HG02840 (cell line): ENCODE measurements around the gene SLC43A3.
"Not testable (repeated sequence)": the region's sequence is repeated elsewhere in the genome, so short reads cannot be mapped to it uniquely, and the experiment has no call there.

ENCODE experiments used
- ATAC-seq: cut with Tn5 transposase; IDR thresholded peaks from one replicate; pipeline ENCODE4 v1.9.1; 2021; ENCODE audit warnings: mild to moderate bottlenecking, moderate library complexity, moderate number of reproducible peaks; ENCODE audit not compliant: unreplicated experiment, low FRiP score

SLC43A3 gene

DNA sequence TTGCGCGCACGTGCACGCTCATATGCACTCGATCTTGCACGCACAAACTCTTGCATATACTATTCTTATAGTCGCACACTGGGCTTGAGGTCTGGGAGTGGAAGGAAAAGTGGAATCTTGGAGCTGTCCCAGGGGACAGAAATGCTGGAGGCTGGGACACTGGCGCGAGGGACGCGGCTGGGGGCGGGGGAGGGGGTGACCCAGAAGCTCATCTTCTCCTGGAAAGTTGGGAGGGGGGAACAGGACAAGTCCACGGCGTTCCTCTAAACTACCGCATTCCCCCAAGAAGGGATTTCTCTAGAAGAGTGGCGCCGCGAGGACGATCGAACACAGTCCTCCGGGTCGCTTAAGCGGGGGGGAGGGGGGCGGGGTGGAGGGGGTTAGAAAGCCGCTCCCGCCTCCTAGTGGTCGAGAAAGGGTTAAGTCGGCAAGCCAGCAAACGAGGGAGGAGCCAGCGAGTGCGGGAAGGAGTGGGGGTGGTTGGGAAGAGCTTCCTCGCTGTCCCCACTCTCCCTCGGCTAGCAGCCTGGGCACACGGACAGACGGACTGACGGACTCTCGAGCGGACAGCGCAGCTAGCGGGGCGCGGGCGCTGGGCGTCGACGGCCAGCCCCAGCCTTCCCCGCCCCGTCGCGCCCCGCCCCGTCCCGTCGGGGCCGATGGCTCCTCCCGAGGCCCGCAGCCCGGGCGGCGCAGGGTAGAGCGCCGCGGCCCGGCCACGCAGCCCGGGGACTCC is 33.3 kb upstream of the SLC43A3 start, which contains the start of gene RTN4RL2:
RTN4RL2 (plus strand) TSS at position 507 of the 736 bp plus-strand sequence. CDS start 338 bp downstream, outside the sequence.
- no peak for ATAC-seq

DNA sequence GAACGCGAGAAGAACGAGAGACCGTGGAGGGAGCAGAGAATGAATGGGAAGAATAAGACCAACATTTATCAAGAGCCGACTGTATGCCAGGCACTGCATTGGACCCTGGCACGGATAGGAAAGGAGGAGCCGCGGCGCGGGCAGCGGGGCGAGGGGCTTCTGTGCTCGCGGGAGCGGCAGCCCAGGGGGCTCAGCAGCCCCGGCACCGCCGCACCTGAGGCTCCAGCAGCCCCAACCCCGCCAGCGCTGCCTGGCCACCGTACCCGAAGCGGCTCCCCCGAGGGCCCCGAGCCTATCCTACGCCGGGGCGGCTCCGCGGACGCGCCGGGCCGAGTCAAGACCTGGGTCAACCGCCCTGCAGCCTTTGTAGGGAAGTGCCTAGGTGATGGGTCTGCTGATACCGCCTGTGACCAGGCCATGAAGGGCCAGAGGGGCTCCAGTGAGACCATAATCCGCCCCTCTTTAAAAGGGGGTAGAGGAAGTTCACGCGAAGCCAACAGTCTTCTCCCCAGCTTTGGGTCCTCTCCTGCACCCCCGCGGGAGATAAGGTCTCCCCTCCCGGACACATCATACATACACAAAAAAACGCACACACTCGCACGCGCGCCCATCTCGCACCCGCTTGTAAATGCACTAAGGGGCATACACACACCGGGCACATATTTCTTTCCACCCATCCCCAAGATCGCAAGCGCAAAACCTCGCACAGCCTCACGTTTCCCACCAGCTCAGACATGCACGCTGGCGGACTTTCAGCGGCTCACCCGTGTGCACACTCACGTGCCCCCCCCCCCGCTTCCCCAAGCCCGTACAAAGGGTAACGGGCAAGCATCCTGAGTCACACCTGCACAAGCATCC is 32.5 kb upstream of the SLC43A3 start:
- ATAC-seq: no peak

DNA sequence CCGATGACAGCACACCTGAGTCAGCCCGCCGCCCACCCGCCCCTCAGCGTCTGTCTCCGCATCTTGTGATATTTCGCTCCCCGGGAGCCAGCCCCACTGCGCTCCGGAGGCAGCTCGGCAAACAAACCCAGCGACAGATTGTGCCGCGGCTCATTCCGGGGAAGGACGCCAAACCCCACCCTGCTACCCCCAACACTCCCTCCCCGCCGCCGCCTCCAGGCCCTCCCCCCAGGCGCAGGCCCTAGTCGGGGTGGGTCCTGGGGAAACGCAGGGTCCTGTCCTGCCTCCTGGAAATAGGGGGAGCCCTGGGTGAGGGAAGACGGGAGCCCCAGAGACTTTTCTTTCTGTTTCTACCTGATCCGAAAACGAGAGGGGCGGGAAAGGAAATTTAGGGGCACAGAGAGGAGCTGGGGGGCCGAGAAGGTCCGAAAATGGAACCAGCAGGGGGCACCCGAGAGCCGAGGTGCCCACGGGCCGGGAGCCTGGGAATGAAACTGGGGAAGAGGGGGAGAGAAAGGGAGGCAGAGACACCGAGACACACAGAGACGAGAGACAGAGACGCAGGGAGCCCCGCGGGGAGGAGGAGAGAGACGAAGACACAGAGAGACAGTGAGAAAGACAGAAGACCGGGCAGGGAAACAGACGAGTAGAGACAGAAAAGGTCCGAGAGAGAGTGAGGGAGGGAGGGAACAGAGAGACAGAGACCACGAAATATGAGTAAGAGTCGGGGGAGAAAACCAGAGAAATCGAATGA is 31.7 kb upstream of the SLC43A3 start:
- no peak for ATAC-seq

DNA sequence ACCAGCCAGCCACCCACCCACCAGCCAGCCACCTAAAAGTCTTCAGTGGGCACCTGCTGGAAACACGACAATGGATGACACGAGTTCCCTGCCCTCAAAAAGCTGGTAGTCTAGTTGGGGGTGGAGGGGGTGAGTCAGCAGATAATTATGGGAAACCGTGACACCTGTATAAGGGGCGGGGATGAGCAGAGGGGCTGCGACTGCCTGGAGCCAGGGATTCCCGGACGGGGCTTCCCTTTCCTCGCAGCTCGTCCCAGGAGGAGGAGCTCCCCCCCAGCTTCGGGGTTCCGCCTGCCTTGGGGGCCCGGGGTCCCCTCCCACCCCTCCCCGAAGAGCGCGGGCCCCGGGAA is 31.1 kb upstream of the SLC43A3 start:
- no peak for ATAC-seq

DNA sequence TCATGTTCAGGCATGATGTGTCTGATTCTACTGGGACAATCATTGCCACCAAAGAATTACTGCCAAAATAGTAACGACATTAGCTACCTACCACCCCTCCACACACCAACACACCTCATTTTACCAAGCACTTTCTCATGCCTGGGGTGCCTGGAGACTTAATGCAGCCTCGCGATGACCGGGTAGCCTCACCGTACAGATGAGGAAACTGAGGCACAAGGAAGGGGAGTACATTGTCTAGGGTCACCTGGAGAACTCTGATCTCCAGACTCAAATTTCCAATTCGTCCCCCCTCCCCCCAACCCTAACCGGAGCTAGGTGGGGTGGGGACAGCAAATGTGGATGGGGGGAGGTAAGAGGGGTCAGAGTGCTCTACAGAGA is 30.7 kb upstream of the SLC43A3 start:
- no peak for ATAC-seq

DNA sequence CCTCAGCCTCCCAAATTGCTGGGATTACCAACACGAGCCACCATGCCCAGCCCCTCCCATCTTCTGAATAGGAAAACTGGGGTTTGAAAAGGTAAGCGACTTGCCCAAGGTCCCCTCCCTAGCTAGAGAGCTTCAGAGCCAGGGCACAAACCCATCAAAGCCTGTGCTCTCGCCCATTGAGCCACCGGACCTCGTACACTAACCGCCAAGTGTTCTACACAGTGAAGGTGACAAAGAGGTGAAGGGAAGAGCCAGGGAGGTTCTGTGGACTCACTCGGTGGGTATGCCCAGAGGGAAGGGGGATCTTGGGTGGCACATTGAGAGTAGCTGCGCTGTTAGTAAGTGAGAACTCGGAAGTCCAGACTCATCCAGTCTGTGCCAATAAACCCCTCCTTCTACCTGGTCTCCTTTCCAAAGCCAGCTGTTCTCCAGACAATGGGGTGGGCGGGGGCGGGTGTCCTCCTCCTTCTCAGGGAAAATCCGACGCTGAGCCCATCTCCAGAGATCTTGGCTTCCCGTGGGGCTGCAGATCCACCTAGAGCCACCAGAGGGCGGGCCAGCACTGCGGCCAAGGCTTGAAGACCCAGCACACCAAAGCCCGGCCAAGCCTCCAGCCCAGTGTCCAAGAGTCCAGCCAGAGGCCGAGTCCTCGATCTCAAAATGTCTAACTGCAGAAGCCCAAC is 30.2 kb upstream of the SLC43A3 start:
- ATAC-seq: no peak

DNA sequence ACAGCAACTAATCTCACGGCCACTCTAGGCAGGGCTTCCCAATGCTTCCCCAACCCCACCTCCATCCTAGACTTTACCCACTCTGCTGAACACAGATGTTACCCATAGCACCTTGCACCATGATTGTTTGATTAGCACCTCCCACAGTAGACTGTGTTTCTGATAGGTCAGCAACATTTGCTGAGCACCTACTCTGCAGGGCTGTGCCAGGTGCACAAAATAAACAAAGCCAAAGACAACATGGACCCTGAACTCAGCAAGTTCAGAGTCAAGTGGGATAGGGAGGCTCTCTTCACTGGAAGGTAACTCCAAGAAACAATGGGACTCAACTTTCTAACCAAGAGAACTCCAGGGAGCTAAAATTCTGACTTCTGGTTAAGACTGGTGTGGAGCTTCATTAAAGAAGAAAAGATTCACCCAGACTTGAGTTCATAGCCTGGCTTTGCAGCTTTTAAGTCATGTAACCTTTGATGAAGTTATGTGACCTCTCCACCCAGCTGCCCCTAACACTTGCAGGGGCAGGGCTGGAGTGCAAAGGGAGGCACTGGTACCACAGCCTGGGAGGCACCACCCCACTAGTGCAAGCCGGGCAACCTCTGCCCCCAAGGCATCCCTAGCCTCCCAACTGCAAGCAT is 26.7 kb upstream of the SLC43A3 start:
- ATAC-seq: no peak

DNA sequence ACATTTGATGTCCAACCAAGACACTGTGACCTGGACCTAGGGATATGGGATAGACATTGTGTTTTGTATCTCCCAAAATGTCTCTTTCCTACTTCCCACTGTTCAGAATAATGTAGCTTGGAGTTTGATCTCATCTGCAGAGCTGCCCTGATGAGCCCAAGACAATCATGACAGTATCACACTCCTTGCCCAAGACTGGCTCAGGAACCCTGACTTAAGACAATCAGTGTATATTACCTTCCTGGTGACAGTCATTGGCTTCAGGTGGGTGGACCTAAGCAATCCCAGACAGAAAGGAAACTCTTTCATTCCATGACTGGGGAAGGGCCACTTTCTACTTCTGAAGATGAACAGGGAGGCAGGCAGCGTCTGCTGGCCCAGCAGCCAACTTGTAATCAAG is 19.1 kb upstream of the SLC43A3 start:
- ATAC-seq: no peak

DNA sequence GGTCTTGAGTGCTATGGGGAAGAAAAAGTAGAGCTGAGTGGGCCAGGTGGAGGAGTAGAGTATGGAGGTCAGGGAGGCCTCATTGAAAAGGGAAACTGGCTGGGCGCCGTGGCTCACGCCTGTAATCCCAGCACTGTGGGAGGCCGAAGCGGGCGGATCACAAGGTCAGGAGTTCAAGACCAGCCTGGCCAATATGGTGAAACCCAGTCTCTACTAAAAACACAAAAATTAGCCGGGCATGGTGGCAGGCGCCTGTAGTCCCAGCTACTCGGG is 18.1 kb upstream of the SLC43A3 start:
- not testable (repeated sequence) for ATAC-seq

DNA sequence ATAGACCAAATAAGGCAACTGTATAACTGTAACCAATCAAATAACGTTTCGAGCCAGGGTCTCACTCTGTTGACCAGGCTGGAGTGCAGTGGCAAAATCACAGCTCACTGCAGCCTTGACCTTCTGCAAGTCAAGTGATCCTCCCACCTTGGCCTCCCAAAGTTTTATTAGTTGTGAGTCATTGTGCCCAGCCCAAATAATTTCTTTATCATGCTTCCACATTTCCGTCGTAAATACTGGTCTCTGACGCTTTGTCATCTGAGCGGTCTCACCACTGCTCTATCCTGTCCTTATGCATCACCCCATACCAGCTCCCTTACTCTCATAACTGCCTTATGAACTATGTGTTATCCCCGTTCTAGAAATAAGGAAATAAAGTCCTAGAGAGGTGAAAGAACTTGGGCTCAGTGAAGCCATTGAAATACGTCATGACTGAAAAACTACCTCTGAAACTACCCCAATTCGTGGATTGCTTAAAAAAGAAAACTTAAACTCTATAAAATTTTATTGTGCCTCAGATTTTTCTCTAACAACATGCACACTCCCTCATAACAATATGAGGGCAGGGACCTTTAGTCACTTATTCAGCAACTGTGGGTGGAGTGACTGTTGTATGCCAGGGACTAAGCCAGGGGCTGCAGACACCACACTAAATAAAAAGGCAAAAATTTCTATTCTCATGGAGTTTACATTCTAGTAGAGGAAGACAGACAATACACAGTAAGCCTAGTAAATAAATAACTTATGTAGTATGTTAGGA is 17.6 kb upstream of the SLC43A3 start:
- no peak for ATAC-seq

DNA sequence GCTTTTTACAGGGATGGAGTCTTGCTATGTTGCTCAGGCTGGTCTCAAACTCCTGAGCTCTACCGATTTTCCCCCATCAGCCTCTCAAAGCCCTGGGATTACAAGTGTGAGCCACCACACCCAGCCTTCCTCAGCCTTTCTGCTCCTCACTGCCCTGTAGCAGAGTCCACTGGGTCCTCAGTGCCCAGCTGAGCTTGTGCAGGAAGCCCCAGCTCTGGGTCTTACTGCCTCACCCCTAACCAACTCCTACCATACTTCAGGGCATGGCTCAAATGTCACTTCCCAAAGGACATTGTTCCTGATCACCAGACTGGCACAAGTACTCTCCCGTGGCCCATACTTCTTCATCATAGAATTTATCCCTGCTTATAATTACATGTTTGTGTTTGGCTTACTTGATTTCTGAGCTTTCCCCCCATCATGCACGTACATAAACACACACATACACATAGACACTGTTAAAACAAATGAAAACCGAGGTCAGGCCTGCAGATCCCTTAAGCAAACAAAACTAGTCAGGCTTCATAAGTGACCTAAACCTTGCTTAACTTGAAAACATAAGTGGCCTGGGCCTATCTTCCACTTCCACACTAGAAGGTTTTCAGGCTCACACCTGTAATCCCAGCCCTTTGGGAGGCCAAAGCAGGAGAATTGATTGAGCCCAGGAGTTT is 14.0 kb upstream of the SLC43A3 start:
- ATAC-seq: no peak

DNA sequence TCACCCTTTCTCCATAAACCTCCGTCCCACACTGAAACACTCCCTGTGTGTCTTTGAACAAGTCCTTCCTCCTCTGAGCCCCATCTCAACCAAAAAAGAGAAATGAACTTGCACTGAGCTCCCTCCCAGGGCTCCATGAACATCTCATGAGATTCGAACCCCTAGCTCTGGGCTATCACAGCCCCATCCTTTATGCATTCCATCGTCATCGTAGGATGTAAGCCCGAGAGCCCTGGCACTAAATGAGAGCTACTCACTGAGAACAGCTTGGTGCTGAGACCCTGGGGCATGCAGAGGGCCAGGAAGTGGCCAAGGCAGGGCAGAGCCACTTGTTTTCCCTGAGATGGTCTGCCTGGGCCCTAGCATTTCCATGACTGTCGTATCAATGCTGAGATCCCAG is 12.9 kb upstream of the SLC43A3 start:
- ATAC-seq: no peak

DNA sequence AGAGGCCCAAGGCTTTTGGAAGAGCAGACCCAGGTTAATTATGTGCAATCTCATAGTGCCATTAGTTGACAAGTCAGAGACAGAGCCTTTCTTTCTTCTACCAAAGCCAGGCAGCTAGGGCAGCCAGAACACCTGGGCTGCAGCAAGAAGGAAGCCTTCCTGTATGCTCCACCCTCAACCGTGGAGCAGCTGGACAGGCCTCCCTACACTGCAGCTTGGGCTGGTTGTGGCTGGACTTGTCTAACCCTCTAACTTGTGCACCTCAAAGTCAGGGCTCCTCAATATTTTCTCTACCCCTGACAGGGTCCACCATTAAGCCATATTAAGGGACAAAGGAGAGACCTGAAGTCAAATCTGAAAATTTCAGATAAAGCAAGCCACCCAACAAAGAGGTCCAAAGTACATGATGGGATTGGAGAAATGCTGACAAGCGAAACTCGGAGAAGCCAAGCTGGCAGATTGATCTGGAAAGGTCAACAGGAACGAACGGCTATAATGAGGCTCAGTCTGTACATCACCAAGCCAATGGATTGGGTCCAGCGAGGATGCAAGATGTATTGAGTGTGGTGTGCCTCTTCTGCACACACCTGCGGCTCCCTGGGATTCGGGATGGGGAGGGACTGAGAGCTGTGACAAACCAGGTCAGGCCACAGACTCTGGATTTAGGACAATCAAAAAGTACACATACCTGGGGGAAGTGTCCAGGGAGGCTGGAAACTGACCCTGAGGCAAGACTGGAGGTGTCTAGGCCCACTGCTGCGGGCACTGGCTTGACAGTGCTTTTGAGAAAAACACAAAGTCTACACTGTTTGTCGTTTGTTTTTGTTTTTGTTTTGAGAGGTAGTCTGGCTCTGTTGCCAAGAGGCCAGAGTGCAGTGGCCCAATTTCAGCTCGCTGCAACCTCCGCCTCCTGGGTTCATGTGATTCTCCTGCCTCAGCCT is 11.7 kb upstream of the SLC43A3 start:
- ATAC-seq: no peak

DNA sequence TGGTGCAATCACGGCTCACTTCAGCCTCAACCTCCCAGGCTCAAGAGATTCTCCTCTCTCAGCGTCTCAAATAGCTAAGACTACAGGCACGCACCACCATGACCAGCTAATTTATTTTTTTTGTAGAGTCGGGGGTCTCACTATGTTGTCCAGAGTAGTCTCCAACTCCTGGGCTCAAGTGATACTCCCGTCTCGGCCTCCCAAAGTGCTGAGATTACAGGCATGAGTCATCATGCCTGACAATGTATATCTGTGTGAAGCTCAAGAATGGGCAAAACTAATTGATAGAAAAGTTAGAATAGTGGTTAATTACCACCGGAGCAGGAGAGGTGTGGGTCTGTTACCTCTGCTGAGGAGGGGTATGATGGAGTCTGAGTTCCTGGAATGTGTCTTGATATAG is 9.1 kb upstream of the SLC43A3 start:
- ATAC-seq: no peak

DNA sequence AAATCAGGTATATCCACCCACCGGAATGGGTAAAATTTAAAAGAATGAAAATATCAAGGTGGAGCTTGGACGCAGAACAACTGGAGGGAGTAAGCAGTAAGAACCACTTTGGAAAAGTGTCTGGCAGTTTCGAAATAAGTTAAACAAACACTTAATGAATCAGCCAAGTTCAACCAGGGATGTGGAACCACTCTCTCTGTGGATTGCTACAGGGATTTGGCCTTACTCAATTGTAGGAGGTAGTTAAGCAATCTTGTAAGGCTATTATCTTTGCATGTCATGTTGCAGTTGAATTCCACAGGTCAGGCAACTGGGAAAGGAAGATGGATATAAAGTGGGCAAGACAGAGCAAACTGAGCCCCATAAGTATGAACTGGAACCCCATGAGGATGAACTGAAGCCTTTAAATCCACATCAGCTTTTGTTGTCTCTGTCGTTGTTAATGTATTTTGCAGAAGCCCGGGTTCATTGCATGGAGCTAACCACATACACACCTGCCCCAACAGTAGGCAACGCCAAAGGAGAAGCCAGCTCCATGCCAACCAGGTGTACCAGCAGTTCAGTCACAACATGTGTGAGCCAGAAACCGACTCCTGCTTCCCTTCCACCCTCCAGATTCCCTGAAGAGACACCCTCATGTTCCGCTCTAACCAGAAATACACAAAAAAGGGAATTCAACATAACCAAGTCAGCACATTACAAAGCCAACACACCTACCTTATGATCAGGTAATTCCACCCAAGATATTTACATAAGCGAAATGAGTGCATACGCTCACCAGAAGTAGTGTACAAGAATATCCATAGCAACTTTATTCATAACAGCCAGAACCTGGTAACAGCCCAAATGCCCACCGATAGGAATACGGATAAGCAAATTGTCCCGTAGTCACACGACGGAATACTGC is 8.0 kb upstream of the SLC43A3 start:
- ATAC-seq: no peak

DNA sequence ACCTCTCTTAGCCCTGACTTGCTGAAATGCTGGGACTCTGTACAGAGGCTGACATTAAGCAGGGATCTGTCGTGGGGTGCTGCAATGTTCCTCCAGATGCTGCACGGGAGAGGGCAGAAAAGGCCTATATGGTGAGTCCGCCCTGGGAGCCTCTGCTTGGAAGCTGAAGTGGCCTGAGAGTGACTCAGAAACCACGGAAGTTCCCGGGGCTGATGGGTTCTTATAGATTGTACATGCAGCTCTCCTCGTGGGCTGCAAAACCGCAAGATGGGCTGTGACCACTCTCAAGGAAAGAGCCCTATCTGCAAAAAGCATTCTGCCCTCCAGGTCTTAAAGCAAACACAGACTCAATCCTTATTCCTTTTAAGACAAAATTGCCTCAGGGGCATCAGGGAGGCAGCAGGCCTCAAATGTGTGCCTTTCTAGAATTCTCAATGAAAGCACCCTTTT is 5.8 kb upstream of the SLC43A3 start:
- no peak for ATAC-seq

DNA sequence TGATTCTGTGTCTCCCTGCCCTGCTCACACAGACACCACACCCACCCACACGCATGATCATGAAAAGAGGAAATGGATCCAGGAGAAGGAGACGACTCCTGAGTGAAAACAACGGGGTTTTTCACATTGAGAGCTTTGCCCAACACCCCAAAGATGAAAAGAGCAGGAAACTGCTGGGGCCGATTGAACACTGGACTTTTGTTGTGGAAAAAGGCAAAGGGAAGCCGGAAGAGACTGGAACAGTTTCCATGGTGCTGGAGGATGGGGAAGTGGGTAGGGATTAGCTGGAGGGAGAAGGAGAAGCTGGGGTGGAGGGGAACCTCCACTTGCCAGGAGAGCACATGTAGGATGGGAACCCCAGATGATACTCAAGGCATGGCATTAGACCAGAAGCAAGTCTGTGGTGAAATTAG is 5.2 kb upstream of the SLC43A3 start:
- ATAC-seq: no peak
